ENCODE results near the gene ROR1.

GRCh38 chr1:63746129-63746864, 27.5 kb upstream of the ROR1 start:
- TF ChIP-seq, protein P1, sequence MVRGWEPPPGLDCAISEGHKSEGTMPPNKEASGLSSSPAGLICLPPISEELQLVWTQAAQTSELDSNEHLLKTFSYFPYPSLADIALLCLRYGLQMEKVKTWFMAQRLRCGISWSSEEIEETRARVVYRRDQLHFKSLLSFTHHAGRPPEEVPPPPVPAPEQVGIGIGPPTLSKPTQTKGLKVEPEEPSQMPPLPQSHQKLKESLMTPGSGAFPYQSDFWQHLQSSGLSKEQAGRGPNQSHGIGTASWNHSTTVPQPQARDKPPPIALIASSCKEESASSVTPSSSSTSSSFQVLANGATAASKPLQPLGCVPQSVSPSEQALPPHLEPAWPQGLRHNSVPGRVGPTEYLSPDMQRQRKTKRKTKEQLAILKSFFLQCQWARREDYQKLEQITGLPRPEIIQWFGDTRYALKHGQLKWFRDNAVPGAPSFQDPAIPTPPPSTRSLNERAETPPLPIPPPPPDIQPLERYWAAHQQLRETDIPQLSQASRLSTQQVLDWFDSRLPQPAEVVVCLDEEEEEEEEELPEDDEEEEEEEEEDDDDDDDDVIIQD (CRISPR knock-in tag; IDR thresholded peaks at IDR 0.05; ENCODE audit: low read depth) = no peak
- no peak for TF ChIP-seq NR3C1 (CRISPR knock-in tag; IDR thresholded peaks at IDR 0.05)
- TF ChIP-seq ZNF431 (CRISPR knock-in tag; IDR thresholded peaks at IDR 0.05; ENCODE audit: borderline replicate concordance, low read depth) = no peak
- TF ChIP-seq ZNF317 (CRISPR knock-in tag; IDR thresholded peaks at IDR 0.05) = no peak
- TF ChIP-seq FOXO1 (CRISPR knock-in tag; IDR thresholded peaks at IDR 0.05) = no peak
- TF ChIP-seq ZFAT (CRISPR knock-in tag; conservative IDR thresholded peaks at IDR 0.05) = no peak
- no peak for TF ChIP-seq ZNF33B (CRISPR knock-in tag; IDR thresholded peaks at IDR 0.05)

All from HepG2 (cell line).